GM19023 (cell line): Measurements from ENCODE around the gene PALM3.
"Not testable (repeated sequence)": the region's sequence is repeated elsewhere in the genome, so short reads cannot be mapped to it uniquely, and the experiment has no call there.

Source experiments
- ATAC-seq: cut with Tn5 transposase; IDR thresholded peaks from one replicate; pipeline ENCODE4 v1.9.1; 2021; ENCODE audit warnings: mild to moderate bottlenecking, moderate library complexity; ENCODE audit not compliant: unreplicated experiment

The PALM3 gene

DNA sequence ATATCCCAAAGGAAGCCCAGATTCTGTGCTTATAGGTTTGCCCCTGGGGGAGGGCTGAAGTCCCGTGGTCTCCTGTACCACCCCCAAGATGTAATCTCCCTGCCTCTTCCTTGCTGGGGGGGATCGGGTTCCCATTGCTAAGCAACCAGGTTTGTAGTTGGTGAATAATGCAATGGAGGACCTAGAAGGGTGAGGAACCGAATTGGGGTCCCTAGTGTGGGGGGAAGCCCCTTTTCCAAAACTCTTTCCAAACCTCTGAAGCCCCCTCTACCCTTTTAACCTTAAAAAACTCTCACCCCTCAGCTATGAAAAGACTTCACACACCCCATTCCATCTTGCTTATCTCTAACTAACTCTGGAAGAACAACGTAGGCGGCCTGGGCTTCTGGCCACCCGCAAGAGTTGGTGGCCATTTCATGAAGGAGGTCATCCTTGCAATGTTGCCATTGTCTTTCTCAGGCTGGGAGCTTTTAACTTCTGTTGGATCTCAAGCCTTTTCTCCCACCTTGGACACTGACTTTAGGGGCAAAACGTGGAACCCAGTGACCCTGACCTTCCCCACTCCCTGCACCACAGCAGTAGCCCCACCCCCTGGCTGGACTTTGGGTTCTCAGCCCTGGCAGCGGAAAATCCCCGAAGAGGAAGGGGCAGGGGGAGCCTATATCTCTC lies 661 bp downstream of the PALM3 start:
- ATAC-seq = no peak

DNA sequence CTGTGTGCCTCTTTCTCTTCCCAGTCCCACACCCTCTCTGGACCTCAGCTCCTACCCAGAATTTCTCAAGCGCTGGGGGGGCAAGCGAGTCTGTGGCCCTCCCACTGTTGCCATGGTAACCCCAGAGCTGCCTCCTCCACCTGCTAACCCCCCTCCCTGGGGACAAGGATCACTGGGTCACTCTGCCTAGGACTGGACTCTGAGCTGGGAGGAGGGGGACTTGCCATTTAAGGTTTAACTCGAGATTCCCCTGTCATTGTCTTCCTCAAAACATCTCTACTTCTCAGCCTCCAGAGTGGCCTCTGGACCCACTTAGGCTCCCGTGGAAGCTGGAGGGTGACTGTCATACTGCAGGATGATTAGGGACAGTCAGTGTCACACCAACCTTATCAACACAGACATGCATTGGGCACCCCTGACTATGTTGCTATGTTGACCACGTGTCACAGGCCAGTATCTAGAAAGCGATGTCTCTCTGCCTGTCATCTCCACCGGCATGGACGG lies 2.2 kb downstream of the PALM3 start:
- no peak for ATAC-seq

GRCh38 chr19:14059093-14059480 lies 2.8 kb downstream of the PALM3 start:
- no peak for ATAC-seq

DNA sequence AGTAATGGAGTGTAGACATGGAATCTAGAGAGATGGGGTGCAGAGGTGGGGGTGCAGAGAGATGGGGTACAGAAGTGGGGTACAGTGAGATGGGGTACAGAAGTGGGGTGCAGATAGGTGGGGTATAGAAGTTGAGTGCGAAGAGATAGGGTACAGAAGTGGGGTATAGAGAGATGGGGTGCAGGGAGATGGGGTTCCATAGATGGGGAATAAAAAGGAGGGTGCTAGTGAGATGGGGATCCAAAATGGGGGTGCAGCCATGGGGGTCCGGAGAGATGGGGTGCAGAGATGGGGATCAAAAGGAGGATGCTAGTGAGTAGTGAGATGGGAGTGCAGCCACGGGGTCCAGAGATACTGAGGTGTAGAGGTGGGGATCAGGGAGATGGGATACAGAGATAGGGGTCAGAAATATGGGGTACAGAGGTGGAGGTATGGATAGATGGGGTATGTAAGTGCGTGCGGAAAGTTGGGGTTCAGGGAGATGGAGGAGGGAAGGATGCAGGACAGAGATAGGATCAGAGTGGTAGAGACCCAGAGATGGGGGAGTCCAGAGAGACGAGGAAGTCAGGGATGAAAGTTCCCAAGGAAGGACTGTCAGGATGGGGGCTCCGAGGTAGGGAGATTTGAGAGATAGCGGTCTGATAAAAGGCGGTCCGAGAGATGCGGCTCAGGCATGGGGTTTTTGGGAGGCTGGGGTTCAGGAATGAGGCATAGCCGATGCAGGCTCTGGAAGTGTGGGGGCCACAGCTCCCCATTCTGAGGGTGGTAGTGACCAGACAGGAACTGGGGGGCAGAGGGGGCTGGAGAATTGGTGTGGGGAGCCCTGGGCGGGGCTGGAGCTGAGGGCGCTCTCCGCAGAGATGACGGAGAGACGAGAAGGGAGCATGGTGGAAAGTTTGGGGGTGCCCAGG lies 3.4 kb downstream of the PALM3 start:
- no peak for ATAC-seq

GRCh38 chr19:14056741-14057356 lies 5.0 kb downstream of the PALM3 start:
- no peak for ATAC-seq

DNA sequence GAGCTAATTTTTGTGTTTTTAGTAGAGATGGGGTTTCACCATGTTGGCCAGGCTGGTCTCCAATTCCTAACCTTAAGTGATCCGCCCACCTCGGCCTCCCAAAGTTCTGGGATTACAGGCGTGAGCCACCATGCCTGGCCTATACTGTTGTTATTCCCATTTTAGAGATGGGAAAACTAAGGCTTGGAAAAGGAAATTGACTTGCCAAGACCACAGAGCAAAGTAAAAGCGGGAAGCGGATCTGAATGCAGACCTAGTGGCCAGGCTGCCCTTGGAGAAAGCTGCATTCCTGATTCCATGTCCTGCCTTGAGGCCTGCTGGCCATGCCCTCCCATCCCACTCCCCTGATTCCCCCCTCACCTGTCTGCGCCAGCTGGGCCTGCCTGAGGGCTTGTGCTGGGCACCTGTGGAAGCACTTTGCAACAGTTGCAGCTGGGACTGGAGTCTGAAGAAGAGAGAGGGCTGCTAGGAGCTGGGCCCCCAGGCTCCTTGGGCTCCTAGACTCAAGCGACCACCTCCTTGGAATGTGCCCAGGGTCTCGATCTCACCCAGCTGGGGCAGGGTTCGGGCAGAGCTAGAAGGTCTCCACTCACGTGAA lies 5.7 kb downstream of the PALM3 start:
- ATAC-seq = no peak

- no peak for ATAC-seq
Measured at GRCh38 chr19:14055396-14055795, 6.5 kb downstream of the PALM3 start.

- no peak for ATAC-seq
Measured at GRCh38 chr19:14054721-14055120, 7.2 kb downstream of the PALM3 start.

DNA sequence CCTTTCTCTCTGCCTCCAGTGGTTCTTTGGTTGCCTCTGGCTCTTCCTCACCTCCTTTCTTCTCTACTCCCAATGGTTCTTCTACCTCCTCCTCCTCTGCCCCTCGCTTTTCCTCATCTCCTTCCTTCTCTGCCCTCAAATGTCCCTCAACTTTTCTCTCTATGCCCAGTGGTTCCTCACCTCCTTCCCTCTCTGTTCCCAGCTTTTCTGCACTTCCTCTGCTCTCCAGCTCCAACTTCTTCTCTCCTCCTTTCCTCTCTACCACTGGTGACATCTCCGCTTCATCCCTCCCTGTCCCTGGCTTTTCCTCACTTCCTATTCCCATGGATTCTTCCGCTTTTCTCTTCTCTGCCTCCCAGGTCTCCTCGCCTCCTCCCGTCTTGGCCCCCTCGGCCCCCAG lies 7.8 kb downstream of the PALM3 start:
- no peak for ATAC-seq

- no peak for ATAC-seq
Measured at GRCh38 chr19:14053500-14053899, 8.4 kb downstream of the PALM3 start.

- no peak for ATAC-seq
Measured at GRCh38 chr19:14053032-14053431, 8.8 kb downstream of the PALM3 start.

- ATAC-seq = no peak
Measured at GRCh38 chr19:14052470-14052869, 9.4 kb downstream of the PALM3 start.

GRCh38 chr19:14051980-14052379 lies 9.9 kb downstream of the PALM3 start:
- no peak for ATAC-seq

DNA sequence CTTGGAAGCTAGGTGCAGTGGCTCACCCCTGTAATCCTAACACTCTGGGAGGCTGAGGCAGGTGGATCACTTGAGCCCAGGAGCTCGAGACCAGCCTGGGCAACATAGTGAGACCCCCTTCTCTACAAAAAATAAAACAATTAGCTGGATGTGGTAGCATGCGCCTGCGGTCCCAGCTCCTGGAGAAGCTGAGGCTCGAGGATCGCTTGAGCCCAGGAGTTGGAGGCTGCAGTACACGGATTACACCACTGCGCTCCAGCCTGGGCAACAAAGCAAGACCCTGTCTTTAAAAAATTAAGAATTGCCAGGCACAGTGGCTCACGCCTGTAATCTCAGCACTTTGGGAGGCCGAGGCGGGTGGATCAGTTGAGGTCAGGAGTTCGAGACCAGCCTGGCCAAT lies 10.9 kb downstream of the PALM3 start:
- ATAC-seq = not testable (repeated sequence)

DNA sequence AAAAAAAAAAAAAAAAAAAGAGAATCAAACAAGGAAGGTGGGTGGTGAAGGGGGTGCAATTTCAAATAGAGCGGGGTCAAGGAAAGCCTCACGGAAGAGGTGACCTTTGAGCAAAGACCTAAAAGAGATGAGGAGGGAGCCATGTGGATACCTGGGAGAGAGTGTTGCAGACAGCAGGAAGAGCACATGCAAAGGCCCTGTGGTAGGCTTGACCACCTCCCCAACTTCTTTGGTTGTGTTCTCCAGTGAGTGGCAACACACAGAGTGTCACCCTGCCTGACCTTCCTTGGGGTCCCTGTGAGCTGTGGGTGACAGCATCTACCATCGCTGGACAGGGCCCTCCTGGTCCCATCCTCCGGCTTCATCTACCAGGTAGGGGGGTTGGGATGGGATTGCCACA lies 11.4 kb downstream of the PALM3 start:
- no peak for ATAC-seq

GRCh38 chr19:14048443-14049153 lies 13.3 kb downstream of the PALM3 start:
- no peak for ATAC-seq

GRCh38 chr19:14047866-14048265 lies 14.0 kb downstream of the PALM3 start:
- ATAC-seq = not testable (repeated sequence)

- not testable (repeated sequence) for ATAC-seq
Measured at GRCh38 chr19:14042659-14043608, 18.9 kb downstream of the PALM3 start.

GRCh38 chr19:14039181-14039580 lies 22.7 kb downstream of the PALM3 start:
- ATAC-seq = no peak
